ENCODE measurements around the gene ENTPD7. TPM values are rescaled to one million over a fixed set of nuclear protein-coding genes. Genes with fewer than 3 reads are reported as not detected.

Gene ENTPD7
- total RNA-seq, 1 donor from 2014 or later: 20.6 TPM

DNA sequence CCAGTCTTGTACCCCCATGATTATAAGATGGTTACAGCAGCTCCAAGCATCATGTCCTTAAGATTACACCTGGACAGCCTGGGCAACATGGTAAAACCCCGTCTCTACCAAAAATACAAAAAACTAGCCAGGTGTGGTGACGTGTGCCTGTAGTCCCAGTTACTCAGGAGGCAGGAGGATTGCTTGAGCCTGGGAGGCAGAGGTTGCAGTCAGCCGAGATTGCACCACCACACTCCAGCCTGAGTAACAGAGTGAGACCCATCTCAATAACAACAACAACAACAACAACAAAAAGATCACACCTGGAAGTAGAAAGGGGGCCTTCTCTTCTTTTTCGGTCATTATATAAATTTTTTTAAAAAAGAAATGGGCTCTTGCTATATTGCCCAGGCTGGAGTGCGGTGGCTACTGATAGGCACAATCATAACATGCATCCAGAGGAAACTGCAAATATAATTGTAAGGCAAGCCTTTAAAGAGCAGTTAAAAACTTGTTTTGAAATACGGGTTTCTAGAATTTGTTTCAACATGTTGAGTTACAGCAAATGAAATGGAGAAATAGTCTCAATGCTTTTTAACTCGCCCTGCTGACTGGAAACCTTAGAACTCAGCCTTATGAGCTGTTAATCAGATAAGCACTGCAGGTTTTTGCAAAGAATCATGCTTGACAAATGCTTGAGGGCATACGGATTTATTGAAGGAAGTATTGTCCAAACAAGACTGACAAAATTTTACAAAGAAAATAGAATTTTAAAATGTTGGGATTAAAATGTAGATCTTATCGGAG is 4.7 kb upstream of the ENTPD7 start:
- Mint-ChIP-seq H3K4me1 (peaks cover 19% of the 10 kb centered on the region), H3K27ac (no peak overlapping the region), H3K9me3 (peaks cover 3% of the 10 kb centered on the region), H3K4me3 (no peak overlapping the region), H3K36me3 (no peaks in the 10 kb centered on the region), H3K27me3 (ENCODE audit: low read depth) (peaks cover 8% of the 10 kb centered on the region)
- TF ChIP-seq, protein P1, sequence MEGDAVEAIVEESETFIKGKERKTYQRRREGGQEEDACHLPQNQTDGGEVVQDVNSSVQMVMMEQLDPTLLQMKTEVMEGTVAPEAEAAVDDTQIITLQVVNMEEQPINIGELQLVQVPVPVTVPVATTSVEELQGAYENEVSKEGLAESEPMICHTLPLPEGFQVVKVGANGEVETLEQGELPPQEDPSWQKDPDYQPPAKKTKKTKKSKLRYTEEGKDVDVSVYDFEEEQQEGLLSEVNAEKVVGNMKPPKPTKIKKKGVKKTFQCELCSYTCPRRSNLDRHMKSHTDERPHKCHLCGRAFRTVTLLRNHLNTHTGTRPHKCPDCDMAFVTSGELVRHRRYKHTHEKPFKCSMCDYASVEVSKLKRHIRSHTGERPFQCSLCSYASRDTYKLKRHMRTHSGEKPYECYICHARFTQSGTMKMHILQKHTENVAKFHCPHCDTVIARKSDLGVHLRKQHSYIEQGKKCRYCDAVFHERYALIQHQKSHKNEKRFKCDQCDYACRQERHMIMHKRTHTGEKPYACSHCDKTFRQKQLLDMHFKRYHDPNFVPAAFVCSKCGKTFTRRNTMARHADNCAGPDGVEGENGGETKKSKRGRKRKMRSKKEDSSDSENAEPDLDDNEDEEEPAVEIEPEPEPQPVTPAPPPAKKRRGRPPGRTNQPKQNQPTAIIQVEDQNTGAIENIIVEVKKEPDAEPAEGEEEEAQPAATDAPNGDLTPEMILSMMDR (IDR thresholded peaks at IDR 0.05; ENCODE audit: unreplicated experiment): no peak
- DNase-seq (ENCODE audit: low spot score in 2 of 2, unreplicated experiment in 2 of 2): no peak

DNA sequence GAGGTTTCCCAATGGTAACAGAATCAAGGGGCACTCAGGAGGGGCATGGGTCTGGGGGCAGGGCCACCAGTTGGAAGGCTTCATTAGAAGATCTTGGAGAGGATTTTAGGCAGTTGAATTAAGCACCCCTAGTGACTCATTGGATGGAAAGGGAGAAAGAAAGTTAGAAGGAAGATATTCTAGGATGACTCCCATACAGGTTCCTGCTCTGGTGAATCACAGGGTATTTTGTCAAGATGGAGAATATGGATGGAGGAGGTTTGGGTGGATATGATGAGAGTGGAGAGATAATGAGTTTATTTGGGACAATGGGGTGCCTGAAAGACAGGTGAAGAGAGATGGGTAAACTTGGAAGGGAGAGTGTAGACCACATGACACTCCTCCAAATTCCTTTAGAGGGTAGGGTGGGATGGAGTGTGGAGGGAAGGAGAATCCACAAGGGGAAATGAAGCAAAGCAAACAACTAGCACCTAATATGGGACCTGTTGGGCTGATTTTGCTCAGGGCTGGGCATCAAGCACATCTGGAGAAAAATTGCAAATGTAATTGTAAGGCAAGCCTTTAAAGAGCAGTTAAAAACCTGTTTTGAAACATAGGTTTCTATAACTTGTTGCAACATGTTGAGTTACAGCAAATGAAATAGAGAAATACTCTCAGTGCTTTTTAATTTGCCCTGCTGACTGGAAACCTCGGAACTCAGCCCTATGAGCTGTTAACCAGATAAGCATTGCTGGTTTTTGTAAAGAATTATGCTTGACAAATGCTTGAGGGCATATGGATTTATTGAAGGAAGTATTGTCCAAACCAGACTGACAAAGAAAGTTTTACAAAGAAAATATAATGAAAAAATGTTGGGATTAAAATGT is 2.9 kb upstream of the ENTPD7 start:
- no peaks in the 10 kb centered on the region for H3K9me3 Mint-ChIP-seq
- no peak overlapping the region for H3K4me3 Mint-ChIP-seq
- peak overlapping the region; percentile 7 for H3K27ac Mint-ChIP-seq

DNA sequence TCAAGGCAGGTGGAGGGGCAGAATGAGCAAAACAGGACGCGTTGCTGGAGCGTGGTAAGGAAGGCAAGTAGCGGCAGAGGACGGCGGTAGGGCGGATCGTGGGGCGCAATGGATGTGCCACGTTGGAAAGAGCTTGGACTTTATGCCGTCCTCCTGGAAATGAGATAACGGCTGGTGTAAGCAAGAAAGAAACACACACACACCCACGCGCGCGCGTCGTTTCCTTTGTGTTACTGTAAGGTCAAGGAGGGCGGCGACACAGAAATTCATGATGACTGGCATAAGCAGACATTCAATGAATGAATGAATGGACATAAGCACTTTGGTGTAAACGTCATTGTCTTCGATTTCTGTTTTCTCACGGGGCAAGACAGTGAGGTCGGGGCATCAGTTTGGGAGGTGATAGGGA is 683 bp upstream of the ENTPD7 start:
- TF ChIP-seq, protein P1 (IDR thresholded peaks at IDR 0.05; ENCODE audit: unreplicated experiment): no peak
- DNase-seq (ENCODE audit: low spot score in 2 of 2, unreplicated experiment in 2 of 2): peak in 1 of 2 experiments; percentile 41
- Mint-ChIP-seq H3K9me3 (no peaks in the 10 kb centered on the region), H3K36me3 (peaks cover 3% of the 10 kb centered on the region), H3K27me3 (ENCODE audit: low read depth) (peaks cover 5% of the 10 kb centered on the region), H3K4me3 (peak overlapping the region; percentile 87), H3K27ac (peak overlapping the region; percentile 18), H3K4me1 (peaks cover 28% of the 10 kb centered on the region)

More for the DNA sequence above, 2.9 kb upstream of the ENTPD7 start:
- peaks cover 5% of the 10 kb centered on the region for H3K27me3 Mint-ChIP-seq (ENCODE audit: low read depth)
- H3K36me3 Mint-ChIP-seq: no peaks in the 10 kb centered on the region
- TF ChIP-seq, protein P1 (IDR thresholded peaks at IDR 0.05; ENCODE audit: unreplicated experiment): no peak
- no peak for DNase-seq (ENCODE audit: low spot score in 2 of 2, unreplicated experiment in 2 of 2)
- peaks cover 28% of the 10 kb centered on the region for H3K4me1 Mint-ChIP-seq

DNA sequence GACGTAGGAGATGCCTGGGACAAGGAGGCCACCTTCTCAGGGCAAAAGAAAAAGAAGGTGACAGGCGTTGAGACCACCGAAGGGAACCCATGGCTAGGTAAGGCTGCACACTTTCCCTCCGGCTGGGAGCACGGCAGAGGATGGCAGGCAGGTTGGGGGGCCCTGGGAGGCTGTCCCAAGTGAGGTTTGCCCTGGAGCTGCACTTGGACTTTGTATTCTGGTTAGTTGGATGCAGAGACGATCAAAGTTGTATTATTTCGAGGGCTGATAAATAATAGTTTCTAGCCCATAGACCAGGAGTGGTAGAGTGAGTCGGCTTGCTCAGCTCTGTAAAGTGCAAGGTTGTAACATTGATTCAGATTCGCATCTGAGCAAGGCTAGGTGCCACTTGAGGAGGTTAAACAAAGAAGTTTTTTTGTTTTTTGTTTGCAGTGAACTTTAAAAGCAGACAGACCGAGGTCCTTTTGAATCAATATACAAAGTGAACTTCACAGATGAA is 608 bp downstream of the ENTPD7 start:
- peak overlapping the region; percentile 85 for H3K27ac Mint-ChIP-seq

DNA sequence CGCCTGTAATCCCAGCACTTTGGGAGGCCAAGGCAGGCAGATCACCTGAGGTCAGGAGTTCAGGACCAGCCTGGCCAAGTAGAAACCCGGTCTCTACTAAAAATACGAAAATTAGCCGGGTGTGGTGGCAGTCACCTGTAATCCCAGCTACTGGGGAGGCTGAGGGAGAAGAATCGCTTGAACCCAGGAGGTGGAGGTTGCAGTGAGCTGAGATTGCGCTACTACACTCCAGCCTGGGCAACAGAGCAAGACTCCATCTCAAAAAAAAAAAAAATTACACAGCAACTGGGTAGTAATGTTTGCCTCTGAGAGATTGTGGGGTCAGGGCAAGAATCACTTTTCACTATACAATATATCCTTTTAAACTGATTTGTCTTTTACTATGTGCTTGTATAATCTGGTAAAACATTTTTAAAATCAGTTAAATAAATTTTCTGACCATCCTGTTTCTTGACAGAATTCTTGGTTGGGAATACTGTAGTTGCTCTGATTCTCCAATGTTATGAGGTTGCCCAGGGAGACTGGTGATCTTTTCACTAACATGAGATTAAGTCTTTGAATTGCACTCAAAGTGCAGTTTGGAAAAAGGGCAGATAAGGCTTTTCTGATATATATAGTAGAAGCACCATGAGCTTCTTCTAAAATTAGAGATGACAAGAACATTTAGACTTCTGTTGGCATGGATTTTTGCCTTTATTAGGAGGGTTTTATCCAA is 1.5 kb downstream of the ENTPD7 start:
- Mint-ChIP-seq H3K4me3 (peak overlapping the region; percentile 27), H3K27ac (no peak overlapping the region)

More for the DNA sequence above, 608 bp downstream of the ENTPD7 start:
- TF ChIP-seq, protein P1 (IDR thresholded peaks at IDR 0.05; ENCODE audit: unreplicated experiment): no peak
- no peak for DNase-seq (ENCODE audit: low spot score in 2 of 2, unreplicated experiment in 2 of 2)
- Mint-ChIP-seq H3K27me3 (ENCODE audit: low read depth) (peaks cover 5% of the 10 kb centered on the region), H3K4me1 (peaks cover 26% of the 10 kb centered on the region), H3K36me3 (peaks cover 7% of the 10 kb centered on the region), H3K9me3 (no peaks in the 10 kb centered on the region), H3K4me3 (peak overlapping the region; percentile 87)

More for the DNA sequence above, 1.5 kb downstream of the ENTPD7 start:
- Mint-ChIP-seq H3K4me1 (peaks cover 26% of the 10 kb centered on the region), H3K27me3 (ENCODE audit: low read depth) (peaks cover 5% of the 10 kb centered on the region), H3K9me3 (no peaks in the 10 kb centered on the region), H3K36me3 (peaks cover 12% of the 10 kb centered on the region)
- no peak for DNase-seq (ENCODE audit: low spot score in 2 of 2, unreplicated experiment in 2 of 2)
- TF ChIP-seq, protein P1 (IDR thresholded peaks at IDR 0.05; ENCODE audit: unreplicated experiment): no peak

All from mesothelial cell of epicardium (in vitro differentiated cells).